DMS79 (cell line): Measurements from ENCODE around the gene TTC39B.
"Not testable (repeated sequence)": the region's sequence is repeated elsewhere in the genome, so short reads cannot be mapped to it uniquely, and the experiment has no call there.

Experiments
- DNase-seq: peaks from one replicate; lab custom pipeline; 2025; lab: John Stamatoyannopoulos, UW

TTC39B gene

GRCh38 chr9:15306757-15307522 lies at the start of gene TTC39B:
Gene TTC39B (minus strand): TSS chr9:15307216. CDS start chr9:15307125, 91 bp downstream.
- DNase-seq = peak; percentile 92

GRCh38 chr9:15355669-15356068 lies 48.7 kb upstream of the TTC39B start:
- DNase-seq = no peak

- no peak for DNase-seq
Measured at GRCh38 chr9:15354713-15355112, 47.7 kb upstream of the TTC39B start.

- no peak for DNase-seq
Measured at GRCh38 chr9:15353892-15354291, 46.9 kb upstream of the TTC39B start.

- DNase-seq = no peak
Measured at GRCh38 chr9:15352306-15352705, 45.3 kb upstream of the TTC39B start.

GRCh38 chr9:15349892-15350761 lies 43.1 kb upstream of the TTC39B start:
- DNase-seq = no peak

GRCh38 chr9:15346837-15347236 lies 39.8 kb upstream of the TTC39B start:
- no peak for DNase-seq

GRCh38 chr9:15344191-15344590 lies 37.2 kb upstream of the TTC39B start:
- DNase-seq = no peak

GRCh38 chr9:15333376-15333881 lies 26.4 kb upstream of the TTC39B start:
- no peak for DNase-seq

- no peak for DNase-seq
Measured at GRCh38 chr9:15332939-15333338, 25.9 kb upstream of the TTC39B start.

GRCh38 chr9:15329539-15330109 lies 22.6 kb upstream of the TTC39B start:
- DNase-seq = no peak

GRCh38 chr9:15328946-15329345 lies 21.9 kb upstream of the TTC39B start:
- DNase-seq = no peak

GRCh38 chr9:15322695-15323094 lies 15.7 kb upstream of the TTC39B start:
- DNase-seq = not testable (repeated sequence)

GRCh38 chr9:15319661-15320060 lies 12.6 kb upstream of the TTC39B start:
- not testable (repeated sequence) for DNase-seq

- DNase-seq = no peak
Measured at GRCh38 chr9:15317836-15318235, 10.8 kb upstream of the TTC39B start.

GRCh38 chr9:15311607-15312006 lies 4.6 kb upstream of the TTC39B start:
- DNase-seq = no peak

- no peak for DNase-seq
Measured at GRCh38 chr9:15310107-15310850, 3.3 kb upstream of the TTC39B start.

GRCh38 chr9:15308511-15308910 lies 1.5 kb upstream of the TTC39B start:
- no peak for DNase-seq

- no peak for DNase-seq
Measured at GRCh38 chr9:15307523-15307841, 466 bp upstream of the TTC39B start.

GRCh38 chr9:15306068-15306756 lies 804 bp downstream of the TTC39B start:
- peak; percentile 83 for DNase-seq

- no peak for DNase-seq
Measured at GRCh38 chr9:15305470-15305869, 1.5 kb downstream of the TTC39B start.
